K562 (cell line): ENCODE data around the gene DDRGK1. TPM values are rescaled to one million over a fixed set of nuclear protein-coding genes. Genes with fewer than 3 reads are reported as not detected.
A peak's percentile ranks its signal among the peaks of the same experiment; 100 is the strongest.

ENCODE experiments used
- CCNT2 ChIP-seq: IDR thresholded peaks from 2 replicates; pipeline ENCODE4 v1.6.1; 2011; ENCODE audit warnings: borderline replicate concordance, low read depth, mild to moderate bottlenecking, moderate library complexity, mixed read lengths, low read length; ENCODE audit not compliant: insufficient read length; ENCODE audit errors: extremely low read depth
- CREB5 ChIP-seq: fragments of 250-450 bp; sonication (Bioruptor Pico); IDR thresholded peaks from 2 replicates; pipeline ENCODE4 v1.5.0; 2020; ENCODE audit warnings: mild to moderate bottlenecking
- DDX20 ChIP-seq: fragments of 450-650 bp; IDR thresholded peaks from 2 replicates; pipeline ENCODE4 v1.6.1; 2016; ENCODE audit warnings: missing genetic modification characterization, low read depth, mild to moderate bottlenecking, missing compliant biosample characterization, moderate library complexity
- HCFC1 ChIP-seq: IDR thresholded peaks from 2 replicates; pipeline ENCODE4 v1.6.1; 2012; ENCODE audit warnings: low read depth, low read length, improper control_type of control experiment
- HDAC6 ChIP-seq: IDR thresholded peaks from 2 replicates; pipeline ENCODE4 v1.6.1; 2012; ENCODE audit warnings: low read depth, mild to moderate bottlenecking, control low read depth, inconsistent platforms, low read length, moderate library complexity
- HNRNPLL ChIP-seq: fragments of 200-400 bp; formaldehyde crosslinking; IDR thresholded peaks from 2 replicates; pipeline ENCODE4 v1.6.1; 2017; ENCODE audit warnings: low read length, low read depth, mild to moderate bottlenecking; ENCODE audit not compliant: poor library complexity, severe bottlenecking
- MIER1 ChIP-seq: fragments of 450-650 bp; IDR thresholded peaks from 2 replicates; pipeline ENCODE4 v1.6.1; 2016; ENCODE audit warnings: antibody characterized with exemption, mild to moderate bottlenecking, low read depth
- MYBL2 ChIP-seq, 2 experiments: fragments of 450-650 bp in 1 of 2; sonication (generic) in 1 of 2; formaldehyde crosslinking in 1 of 2; IDR thresholded peaks; 2 replicates each; pipeline versions ENCODE4 v1.6.1 to v1.8.1; 2017 to 2022; ENCODE audit warnings: borderline replicate concordance in 1 of 2, inconsistent platforms in 1 of 2, low read depth in 1 of 2, mild to moderate bottlenecking in 1 of 2, missing genetic modification reagents in 1 of 2, moderate library complexity in 1 of 2
- NR4A1 ChIP-seq, 2 experiments: fragments of 250-450 bp in 1 of 2; fragments of 450-650 bp in 1 of 2; sonication (Bioruptor Pico) in 1 of 2; IDR thresholded peaks; 2 replicates each; pipeline versions ENCODE4 v1.4.0 to v1.6.1; 2016 to 2020; ENCODE audit warnings: mild to moderate bottlenecking in 2 of 2, missing compliant biosample characterization in 1 of 2, missing genetic modification characterization in 1 of 2, moderate library complexity in 1 of 2
- PHF20 ChIP-seq: fragments of 450-650 bp; IDR thresholded peaks from 2 replicates; pipeline ENCODE4 v1.6.1; 2018; ENCODE audit not compliant: partially characterized antibody
- PHTF2 ChIP-seq: fragments of 250-450 bp; sonication (Bioruptor Pico); IDR thresholded peaks from 2 replicates; pipeline ENCODE4 v1.5.0; 2021; ENCODE audit warnings: mild to moderate bottlenecking
- RBBP5 ChIP-seq: fragments of 200-600 bp; sonication (generic); IDR thresholded peaks from 2 replicates; pipeline ENCODE4 v1.6.1; 2012; ENCODE audit warnings: borderline replicate concordance, mild to moderate bottlenecking, low read length, control low read depth, inconsistent platforms; ENCODE audit not compliant: insufficient read depth, poor library complexity, severe bottlenecking
- ZBTB8A ChIP-seq: fragments of 450-650 bp; IDR thresholded peaks from 2 replicates; pipeline ENCODE4 v1.6.1; 2018; ENCODE audit warnings: mild to moderate bottlenecking, moderate library complexity; ENCODE audit not compliant: partially characterized antibody
- ZC3H11A ChIP-seq: IDR thresholded peaks from 2 replicates; pipeline ENCODE4 v1.6.1; 2012; ENCODE audit warnings: low read depth, low read length, improper control_type of control experiment
- ZNF217 ChIP-seq: sonication (generic); formaldehyde crosslinking; IDR thresholded peaks from 2 replicates; pipeline ENCODE4 v1.8.0; 2022; ENCODE audit warnings: mild to moderate bottlenecking, missing genetic modification reagents
- ZNF398 ChIP-seq: fragments of 250-450 bp; sonication (Bioruptor Pico); IDR thresholded peaks from 2 replicates; pipeline ENCODE4 v1.8.0; 2021; ENCODE audit warnings: moderate library complexity, mild to moderate bottlenecking, inconsistent platforms
- ZNF518B ChIP-seq: fragments of 250-450 bp; sonication (Bioruptor Pico); IDR thresholded peaks from 2 replicates; pipeline ENCODE4 v1.5.0; 2021; ENCODE audit warnings: mild to moderate bottlenecking, moderate library complexity
- ZNF583 ChIP-seq: fragments of 250-450 bp; sonication (Bioruptor Pico); IDR thresholded peaks from 2 replicates; pipeline ENCODE4 v1.4.0; 2020
- polyA plus RNA-seq, 8 experiments: library from polyadenylated mRNA; depleted of rRNA in 4 of 8; stranded (reverse) in 5 of 8; unstranded in 3 of 8; fragments of >200 nt; fragmentation: Nextera tagmentation in 2 of 8; fragmentation: Illumina TruSeq in 1 of 8; extraction: Ambion mirVana in 2 of 8; extraction: Trizol in 1 of 8; gene quantifications; 2 replicates each; pipeline versions ENCODE4 v1.2.1 to v1.2.3, GENCODE V29; 2011 to 2014; ENCODE audit warnings: inconsistent platforms in 1 of 8, missing spikeins in 1 of 8
- total RNA-seq, 7 experiments: library from RNA; depleted of rRNA in 6 of 7; stranded (reverse); fragments of >200 nt in 6 of 7; fragmentation: Illumina TruSeq in 2 of 7; extraction: Trizol in 2 of 7; gene quantifications; 2 replicates each; pipeline versions ENCODE4 v1.2.1 to v1.2.3, GENCODE V29; 2011 to 2021; ENCODE audit warnings: low replicate concordance in 1 of 7

DDRGK1 gene
- total and polyA plus RNA-seq, 9 of the 15 experiments (the other 6 are each of a cell fraction or from before 2014, with no cell fraction given) = 2.3 to 54.4 (median 29.1) TPM

GRCh38 chr20:3172933-3173609 is 31.4 kb downstream of the DDRGK1 start, which contains the start of gene LZTS3 (continued):
- TF ChIP-seq CCNT2 (no peak), HNRNPLL (no peak), HDAC6 (no peak), PHF20 (no peak), RBBP5 (peak; percentile 51), ZBTB8A (no peak), CREB5 (no peak), MIER1 (no peak), ZNF398 (no peak), ZC3H11A (no peak), ZNF217 (CRISPR knock-in tag) (no peak), PHTF2 (CRISPR knock-in tag) (no peak), HCFC1 (no peak), MYBL2 (IDR thresholded peaks at IDR 0.05; ENCODE audit: low read depth) (no peak), MYBL2 (CRISPR knock-in tag; IDR thresholded peaks at IDR 0.05; ENCODE audit: borderline replicate concordance) (no peak), DDX20 (tag) (no peak), ZNF583 (CRISPR knock-in tag) (no peak), NR4A1 (CRISPR knock-in tag; IDR thresholded peaks at IDR 0.05) (no peak), NR4A1 (tag; IDR thresholded peaks at IDR 0.05) (no peak), ZNF518B (no peak)
